HG03342 (cell line): Measurements from ENCODE around the gene KLHL41.

Source experiments
- ATAC-seq: cut with Tn5 transposase; IDR thresholded peaks from one replicate; pipeline ENCODE4 v1.9.1; 2021; ENCODE audit warnings: mild to moderate bottlenecking, moderate library complexity; ENCODE audit not compliant: unreplicated experiment

The KLHL41 gene

GRCh38 chr2:169509298-169509885 is at the start of gene KLHL41:
KLHL41 (plus strand) TSS chr2:169509702; CDS start chr2:169509779, 77 bp downstream.
- ATAC-seq, result no peak

GRCh38 chr2:169461143-169461542 is 48.4 kb upstream of the KLHL41 start:
- no peak for ATAC-seq

GRCh38 chr2:169462896-169463695 is 46.4 kb upstream of the KLHL41 start:
- ATAC-seq, result no peak

- ATAC-seq, result no peak
These were observed 45.0 kb upstream of the KLHL41 start for GRCh38 chr2:169464466-169464865.

- peak; percentile 51 for ATAC-seq
These were observed 44.6 kb upstream of the KLHL41 start for GRCh38 chr2:169464882-169465281.

- no peak for ATAC-seq
These were observed 40.7 kb upstream of the KLHL41 start for GRCh38 chr2:169468841-169469240.

- no peak for ATAC-seq
These were observed 39.4 kb upstream of the KLHL41 start for GRCh38 chr2:169469952-169470572.

- ATAC-seq, result no peak
These were observed 37.3 kb upstream of the KLHL41 start for GRCh38 chr2:169472249-169472648.

GRCh38 chr2:169476459-169476858 is 33.0 kb upstream of the KLHL41 start:
- no peak for ATAC-seq

GRCh38 chr2:169478339-169478738 is 31.2 kb upstream of the KLHL41 start:
- ATAC-seq, result no peak

GRCh38 chr2:169478745-169479256 is 30.7 kb upstream of the KLHL41 start:
- no peak for ATAC-seq

GRCh38 chr2:169479257-169480078 is 30.0 kb upstream of the KLHL41 start, which contains the start of gene BBS5:
BBS5 (plus strand) TSS chr2:169479494; CDS start chr2:169479554, 60 bp downstream.
- ATAC-seq, result peak; percentile 96

- ATAC-seq, result no peak
These were observed 29.4 kb upstream of the KLHL41 start for GRCh38 chr2:169480079-169480465.

- ATAC-seq, result no peak
These were observed 23.8 kb upstream of the KLHL41 start for GRCh38 chr2:169485650-169486138.

GRCh38 chr2:169486487-169486886 is 23.0 kb upstream of the KLHL41 start:
- ATAC-seq, result no peak

GRCh38 chr2:169490834-169491233 is 18.7 kb upstream of the KLHL41 start:
- ATAC-seq, result no peak

- no peak for ATAC-seq
These were observed 18.1 kb upstream of the KLHL41 start for GRCh38 chr2:169491378-169491777.

- no peak for ATAC-seq
These were observed 16.1 kb upstream of the KLHL41 start for GRCh38 chr2:169493360-169493759.

- ATAC-seq, result no peak
These were observed 14.1 kb upstream of the KLHL41 start for GRCh38 chr2:169495310-169495928.

- ATAC-seq, result no peak
These were observed 4.9 kb upstream of the KLHL41 start for GRCh38 chr2:169504651-169505050.
